NCI-H187 treated with DMSO at 0.1 percent for 48 hours (cell line): Measurements from ENCODE around the gene RNF157.
A peak's percentile ranks its signal among the peaks of the same experiment; 100 is the strongest.
"Not testable (repeated sequence)": the region's sequence is repeated elsewhere in the genome, so short reads cannot be mapped to it uniquely, and the experiment has no call there.

Experiments
- DNase-seq: peaks from one replicate; lab custom pipeline; 2025; lab: John Stamatoyannopoulos, UW

Gene RNF157

DNA sequence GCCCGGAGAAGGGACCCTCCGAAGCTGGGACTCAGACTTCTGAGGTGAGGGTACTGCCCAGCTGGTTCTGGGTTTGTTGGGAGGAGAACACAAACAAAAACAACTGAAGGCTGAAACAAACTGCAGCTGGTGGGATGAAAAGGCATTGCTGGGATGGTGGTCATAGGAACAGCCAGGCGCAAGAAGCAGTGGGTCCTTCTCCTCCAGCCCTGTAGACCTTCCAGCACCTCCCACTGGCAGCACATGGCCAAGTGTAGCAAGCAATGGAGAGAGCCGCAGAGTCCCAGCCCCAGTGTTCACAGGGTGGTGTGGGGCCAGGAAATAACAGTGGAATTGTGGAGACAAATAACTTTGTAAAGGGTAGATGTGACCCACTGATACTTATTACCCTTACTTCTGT is 50.6 kb downstream of the RNF157 start:
- DNase-seq, result no peak

DNA sequence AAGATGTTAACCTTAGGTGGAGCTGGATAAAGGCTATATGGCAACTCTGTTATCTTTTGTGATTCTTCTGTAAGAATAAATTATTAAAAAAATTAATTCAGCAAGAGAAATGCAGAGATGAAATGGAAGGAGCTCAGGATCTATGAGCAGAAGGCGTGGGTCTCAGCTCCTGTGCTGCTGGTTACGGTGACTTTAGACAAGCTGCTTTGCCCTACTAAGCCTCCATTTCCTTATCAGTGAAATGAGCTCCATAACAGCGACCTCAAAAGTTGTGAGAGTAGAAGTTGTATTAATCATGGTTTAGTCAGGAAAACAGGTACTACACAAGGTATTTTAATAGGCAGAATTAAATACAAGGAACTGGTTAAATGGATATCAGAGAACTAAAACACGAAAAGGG is 51.0 kb downstream of the RNF157 start:
- DNase-seq, result no peak

DNA sequence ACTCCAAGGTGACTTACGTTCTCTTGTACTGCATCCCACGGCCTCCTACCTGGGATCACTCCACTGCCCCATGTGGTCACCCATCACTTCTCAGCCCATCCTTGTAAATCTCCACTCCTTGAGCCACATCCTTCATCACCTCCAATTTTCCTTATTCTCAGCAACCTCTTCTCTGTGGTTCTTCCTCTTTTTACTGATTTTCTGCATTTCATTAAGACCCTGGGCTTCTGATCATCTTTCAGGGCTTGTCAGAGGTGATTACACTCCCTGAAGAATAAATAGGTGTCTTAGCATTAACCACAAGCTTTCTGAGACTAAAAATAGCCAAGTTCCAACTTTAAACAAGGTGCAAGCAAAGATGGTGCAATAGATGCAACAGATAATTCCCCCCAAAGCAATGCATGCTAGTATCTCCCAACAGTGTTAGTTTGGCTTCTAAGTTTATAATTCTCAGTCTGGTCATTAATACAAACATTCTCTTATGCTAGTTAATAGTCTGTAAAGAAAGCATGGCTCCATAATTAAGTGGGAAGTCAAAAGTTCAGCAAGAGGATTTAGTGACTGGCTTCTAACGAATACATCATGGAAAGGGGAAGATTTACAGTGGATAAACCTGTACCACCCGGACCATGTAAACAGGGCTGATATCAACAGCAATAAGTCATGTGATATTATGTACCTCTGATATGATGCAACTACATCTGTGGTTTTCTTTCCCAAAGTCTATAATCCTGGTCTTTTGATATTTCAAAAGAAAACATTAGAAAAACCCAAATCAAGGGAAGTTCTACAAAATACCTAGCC is 51.9 kb downstream of the RNF157 start:
- no peak for DNase-seq

DNA sequence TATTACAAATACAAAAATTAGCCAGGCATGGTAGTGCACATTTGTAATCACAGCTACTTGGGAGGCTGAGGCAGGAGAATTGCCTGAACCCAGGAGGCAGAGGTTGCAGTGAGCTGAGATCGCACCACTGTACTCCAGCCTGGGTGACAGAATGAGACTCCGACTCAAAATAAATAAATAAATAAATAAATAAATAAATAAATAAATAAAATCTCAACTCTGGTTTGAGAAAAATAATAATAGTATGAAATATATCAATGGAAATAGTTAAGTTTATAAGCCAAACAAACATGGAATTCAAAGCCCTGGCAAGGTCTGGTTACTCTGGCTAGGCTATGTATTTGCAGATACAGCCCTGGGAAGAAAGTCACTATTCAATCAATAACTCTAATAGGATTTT is 53.5 kb downstream of the RNF157 start:
- DNase-seq, result not testable (repeated sequence)

DNA sequence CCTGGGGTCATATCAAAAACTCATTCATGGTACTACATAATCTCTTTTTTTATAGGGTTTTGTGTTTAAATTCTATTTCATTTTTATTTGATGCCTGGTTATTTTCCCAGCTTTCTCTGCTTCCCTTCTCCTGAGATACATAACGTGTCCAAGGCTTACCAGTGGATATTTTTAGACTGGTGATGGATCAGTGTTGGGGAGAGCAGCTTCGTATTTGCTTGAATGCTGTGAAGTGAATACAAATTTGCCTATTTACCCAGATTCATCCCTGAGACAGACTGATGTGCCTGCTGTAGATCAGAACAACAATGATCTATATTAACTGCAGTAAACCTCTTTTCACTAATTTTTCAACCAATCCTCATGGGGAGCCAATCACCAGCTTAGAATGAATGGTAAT is 56.0 kb downstream of the RNF157 start:
- DNase-seq, result no peak

DNA sequence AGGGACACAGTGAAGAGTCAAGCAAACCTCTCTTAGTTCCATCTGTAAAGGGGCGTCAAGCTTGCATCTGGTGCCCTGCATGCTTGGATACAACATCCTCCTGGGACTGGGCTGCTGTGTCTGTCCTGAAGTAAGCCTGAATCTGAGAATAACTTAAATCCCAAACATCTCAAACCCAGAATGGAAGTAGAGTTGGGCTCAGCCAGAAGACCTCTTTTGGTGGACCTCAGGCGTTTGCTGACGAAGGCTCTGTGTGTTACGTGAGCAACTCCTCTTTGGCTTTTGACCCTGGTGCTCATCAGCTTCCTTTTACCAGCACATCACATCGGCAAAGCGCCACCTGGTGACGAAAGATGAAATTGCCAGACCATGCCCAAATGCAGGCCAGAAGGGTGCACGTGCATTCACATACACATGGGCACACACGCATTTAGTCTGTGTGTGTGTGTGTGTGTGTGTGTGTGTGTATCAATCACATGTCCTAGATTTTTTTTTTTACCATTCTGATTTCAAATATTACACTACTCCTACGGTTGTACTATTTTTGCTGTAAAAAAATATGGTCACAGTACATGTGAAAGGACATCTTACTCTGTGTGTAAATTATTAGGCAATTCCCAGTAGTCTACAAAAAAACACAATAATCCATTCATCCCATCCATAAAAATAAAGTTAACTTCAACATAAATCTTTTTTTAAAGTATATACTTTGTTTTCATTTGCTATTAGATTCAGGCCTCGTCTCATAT is 58.1 kb downstream of the RNF157 start:
- peak; percentile 22 for DNase-seq

DNA sequence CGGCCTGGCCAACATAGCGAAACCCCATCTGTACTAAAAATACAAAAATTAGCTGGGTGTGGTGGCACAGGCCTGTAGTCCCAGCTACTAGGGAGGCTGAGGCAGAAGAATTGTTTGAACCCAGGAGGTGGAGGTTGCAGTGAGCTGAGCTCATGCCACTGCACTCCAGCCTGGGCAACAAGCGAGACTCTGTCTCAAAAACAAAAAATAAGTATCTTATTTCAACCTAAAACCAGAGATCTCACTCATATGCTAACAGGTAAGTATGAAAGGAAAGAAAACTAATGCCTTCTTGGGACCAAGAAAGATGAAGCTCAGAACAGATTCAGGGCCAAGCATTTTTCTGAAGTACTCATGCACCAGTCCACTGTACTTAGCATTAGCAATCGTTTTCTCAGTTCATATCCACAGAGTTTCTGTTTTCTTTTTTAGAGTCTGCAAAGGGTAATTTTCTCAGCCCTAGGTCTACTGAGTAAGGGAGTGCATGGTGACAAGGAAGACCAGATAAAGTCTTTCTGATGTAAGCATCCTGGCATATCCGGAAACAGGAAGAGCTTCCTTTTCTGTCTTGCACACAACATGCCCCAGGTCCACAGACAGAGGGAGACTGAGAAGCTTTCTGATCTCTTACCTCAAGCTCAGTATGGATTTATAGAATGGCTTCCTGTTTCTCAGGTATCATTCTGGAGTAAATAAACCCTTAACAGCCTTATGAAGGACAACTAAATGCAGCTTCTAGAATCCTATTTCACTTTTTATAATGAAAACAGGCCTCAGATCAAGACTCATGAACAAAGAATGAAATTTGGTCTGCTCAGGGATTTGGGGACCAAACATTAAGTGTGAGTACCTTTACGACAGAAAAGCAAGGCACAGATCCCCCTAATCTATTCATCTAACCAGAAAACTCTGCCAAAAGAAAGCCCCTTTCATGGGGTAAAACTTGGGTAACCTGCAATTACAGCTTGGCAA is 60.5 kb downstream of the RNF157 start:
- DNase-seq, result no peak

DNA sequence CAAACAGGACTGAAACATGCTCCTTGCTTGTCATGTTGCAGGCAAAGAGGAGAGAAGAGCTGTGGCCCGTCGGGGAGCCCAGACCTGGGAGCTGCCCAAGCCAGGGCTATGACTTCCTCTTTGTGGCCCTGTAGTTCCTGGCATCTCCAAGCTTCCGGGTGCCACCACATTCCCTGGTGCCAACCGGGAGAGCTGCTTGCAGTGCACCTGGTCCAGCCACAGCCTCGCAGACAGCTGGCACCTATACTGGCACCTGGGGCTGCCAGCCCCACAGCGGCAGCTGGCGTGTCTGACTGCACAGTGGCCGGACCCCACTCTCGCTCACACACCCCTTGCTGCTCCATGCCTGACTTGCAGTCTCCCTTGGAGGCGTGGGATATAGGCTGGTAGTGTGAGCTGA is 62.2 kb downstream of the RNF157 start:
- no peak for DNase-seq

DNA sequence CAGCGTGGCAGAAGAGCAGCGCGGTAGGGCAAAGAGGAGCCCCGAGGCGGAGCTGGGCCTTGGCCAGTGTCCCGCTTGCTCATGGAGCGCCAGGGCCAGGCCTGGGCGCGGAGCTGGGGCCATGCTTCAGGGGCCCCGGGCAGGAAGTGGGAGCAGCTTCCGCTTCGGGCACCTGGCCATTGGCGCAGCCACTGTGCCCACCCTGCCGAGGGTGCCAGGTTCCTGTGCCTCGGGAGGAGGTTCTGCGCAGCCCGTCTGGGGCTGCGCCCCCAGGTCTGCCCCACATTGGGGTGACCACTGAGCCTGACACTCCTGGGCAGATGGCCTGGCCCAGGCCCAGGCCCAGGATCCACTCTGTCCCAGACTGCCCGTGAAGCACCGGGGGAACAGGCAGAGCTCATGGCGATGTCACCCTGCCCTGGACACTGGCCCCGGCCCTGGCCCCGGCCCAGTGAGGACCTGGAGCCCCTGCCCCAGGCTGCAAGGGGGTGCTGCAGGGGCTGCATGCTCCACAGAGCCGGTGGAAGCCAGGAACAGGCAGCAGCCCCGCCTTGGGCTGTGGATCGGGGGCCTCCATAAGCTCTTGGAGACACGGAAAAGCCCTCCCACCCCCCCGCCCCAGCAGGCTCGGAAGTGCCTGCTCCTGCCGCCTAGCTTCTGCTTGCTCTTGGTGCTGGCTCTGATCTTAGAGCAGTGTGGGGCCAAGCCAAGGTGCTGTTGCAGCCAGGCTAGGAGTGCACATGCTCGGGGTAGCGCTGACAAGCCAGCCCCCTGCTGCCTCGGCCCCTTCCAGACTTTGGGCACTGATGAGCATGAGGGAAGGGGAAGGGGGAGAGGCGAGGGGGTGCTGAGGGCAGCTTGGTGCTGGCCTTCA is 63.4 kb downstream of the RNF157 start:
- DNase-seq, result no peak

DNA sequence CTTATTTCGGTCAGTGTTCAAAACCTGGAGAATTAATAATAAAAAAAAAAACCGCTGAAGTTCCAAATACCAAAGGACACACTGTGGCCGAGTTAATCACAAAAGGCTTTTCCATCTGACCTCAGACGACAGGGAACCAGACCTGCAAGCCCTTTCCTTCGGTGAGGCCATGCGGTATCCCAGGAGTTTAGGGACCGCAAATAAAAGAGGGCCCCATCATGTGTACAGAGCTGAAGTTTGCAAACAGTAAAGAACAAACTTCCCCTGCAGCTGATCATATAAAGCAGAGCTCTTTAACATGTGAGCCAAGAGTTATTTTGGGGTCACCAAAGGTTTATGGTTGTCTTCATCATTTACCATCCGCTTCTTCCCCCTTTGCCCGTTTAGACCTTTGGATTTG is 66.3 kb downstream of the RNF157 start:
- no peak for DNase-seq

DNA sequence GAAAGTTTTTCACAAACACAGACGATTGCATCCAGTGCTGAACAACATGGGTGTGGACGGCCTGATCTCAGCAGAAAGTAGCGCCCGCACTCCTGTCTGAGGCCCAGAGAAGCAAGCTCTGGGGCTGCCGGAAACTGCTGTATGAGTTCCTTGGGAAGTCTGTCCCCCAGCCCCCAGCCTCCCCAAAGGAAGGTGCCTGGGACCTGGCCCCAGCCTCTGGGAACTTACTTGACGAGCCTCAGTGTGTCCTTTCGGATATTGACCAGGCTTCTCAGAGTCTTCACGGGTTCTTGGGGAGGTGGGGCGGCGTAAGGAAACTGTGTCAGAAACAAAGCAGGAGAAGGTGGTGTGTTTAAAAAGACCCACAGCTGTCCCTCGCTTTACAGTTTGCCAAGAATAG is 66.8 kb downstream of the RNF157 start:
- no peak for DNase-seq

DNA sequence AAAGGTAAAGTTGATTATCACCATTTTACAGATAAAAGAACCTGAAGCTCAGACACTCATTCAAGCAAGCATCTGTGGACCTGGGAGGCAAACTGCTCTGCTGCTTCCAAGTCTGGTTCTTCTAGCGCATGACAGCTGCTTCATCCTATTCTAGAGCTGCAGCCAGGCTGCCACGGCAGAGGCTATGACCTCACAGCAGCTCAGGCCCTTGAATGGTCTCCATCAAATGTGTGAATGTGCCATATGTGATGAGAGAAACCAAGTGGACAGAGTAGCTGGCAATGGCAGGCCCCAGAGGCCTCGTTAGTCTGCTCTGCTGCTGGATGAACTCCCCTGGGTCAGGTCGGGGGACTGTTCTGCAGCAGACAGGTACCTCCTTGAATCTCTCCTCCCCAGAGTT is 68.6 kb downstream of the RNF157 start:
- no peak for DNase-seq

DNA sequence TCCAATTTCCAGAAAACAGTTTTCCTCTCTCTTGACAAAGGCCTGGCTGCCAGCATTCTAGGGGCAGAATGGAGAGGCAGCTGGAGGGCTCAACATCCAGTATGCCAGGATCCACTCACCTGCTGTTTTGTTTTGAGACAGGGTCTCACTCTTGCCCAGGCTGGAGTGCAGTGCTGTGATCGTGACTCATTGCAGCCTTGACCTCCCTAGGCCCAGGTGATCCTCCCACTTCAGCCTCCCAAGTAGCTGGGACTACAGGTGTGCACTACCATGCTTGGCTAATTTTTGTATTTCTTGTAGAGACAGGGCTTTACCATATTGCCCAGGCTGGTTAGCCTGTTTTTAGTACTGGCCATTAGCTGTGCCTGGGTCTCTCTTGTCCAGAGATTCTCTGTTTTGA is 70.2 kb downstream of the RNF157 start:
- no peak for DNase-seq

DNA sequence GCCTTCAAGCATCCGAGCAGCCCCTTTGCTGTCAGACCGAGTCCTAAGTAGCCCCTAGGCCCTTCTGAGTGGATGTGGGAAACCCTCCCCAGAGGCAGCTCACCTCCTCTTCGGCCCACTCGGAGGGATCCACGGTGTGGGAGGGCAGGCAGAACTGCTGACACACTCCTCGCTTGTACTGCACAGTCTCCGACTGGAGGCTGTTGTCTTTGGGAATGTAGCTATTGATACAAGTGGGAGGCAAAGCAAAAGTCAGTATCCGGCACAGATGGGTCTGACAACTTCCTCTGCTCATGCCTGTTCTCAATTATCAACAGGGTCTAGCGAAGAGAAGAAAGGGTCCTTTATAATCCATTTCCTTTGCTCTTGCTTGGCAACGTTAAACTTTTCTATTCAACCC is 73.4 kb downstream of the RNF157 start:
- no peak for DNase-seq

DNA sequence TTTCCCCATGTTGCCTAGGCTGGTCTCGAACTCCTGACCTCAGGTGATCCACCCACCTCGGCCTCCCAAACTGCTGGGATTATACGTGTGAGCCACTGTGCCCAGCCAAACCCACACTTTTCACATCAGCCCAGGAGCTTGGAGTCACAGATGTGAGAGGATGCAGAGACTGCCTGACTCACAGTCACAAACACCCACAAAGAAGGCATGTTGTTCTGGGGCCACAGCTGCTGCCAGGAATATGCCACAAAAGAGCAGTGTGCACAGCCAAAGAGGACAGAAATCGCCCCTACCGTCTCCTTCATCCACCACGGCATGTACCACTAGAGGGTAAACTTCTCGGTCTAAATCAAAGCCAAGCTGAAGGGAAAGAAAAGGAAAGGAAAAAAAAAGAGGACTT is 74.1 kb downstream of the RNF157 start:
- no peak for DNase-seq

DNA sequence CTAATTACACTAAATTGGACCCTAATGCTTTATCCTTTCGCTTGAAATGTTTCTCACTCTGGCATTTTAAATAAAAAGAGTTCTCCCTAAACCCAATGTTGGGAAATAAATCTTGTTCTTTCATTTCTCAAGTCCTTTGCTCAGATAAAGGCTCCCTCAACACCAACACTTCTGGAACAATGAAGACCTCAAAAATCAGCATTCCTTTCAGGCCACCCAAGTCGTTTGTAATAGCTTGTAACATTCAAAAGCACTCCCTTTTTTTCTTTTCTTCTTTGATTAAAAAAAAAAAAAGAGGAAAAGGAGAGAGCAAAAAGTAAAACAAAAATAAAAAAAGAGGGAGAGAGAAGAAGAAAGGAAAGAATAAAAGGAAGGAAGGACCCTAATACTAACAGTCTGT is 76.0 kb downstream of the RNF157 start:
- no peak for DNase-seq

DNA sequence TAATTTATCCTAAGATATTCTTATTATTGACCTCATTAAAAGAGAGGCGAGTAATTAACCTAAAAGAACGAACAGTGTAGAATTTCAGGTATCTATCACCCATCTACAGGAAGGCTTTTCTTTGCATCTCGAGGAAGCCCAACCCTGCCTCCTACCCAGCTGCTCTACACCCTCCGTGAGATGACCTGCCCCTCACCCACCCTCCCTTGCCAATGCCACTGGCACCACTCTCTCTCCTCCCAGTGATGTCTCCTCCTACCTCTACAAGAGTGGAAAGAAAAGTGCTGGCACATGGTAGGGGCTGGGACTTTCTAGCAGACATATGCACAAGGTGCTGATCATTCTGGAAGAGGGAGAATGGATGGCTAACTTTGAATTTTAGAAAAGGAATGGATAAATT is 76.4 kb downstream of the RNF157 start:
- no peak for DNase-seq

DNA sequence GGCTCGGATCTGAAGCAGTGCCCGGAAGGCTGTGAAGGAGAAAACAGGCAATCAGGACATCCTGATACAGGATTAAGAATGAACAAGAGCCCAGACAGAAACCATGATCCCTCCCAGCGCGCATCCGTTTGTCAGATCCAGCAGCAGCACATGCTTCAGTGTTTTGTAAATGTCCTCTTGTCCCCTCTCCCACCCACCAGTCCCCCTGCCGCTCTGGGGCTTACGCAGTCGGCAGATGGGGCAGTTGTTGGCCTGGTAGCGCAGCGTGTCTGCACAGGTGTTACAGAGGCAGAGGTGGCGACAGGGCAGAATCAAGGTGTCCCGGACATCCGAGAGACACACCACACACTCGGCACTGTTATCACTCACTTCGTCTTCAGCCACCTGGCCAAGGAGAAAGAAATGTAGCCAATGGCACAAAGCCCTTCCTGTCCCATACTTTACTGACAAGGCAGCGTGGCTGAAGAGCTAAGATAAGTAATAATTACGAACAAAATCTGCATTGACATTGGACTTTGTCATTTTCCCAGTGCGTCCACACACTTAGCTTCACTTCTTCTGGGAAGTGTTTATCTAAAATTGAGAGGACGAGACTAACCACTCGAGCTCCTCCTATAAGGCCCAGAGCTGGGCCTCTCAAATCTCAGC is 78.5 kb downstream of the RNF157 start:
- DNase-seq, result no peak

DNA sequence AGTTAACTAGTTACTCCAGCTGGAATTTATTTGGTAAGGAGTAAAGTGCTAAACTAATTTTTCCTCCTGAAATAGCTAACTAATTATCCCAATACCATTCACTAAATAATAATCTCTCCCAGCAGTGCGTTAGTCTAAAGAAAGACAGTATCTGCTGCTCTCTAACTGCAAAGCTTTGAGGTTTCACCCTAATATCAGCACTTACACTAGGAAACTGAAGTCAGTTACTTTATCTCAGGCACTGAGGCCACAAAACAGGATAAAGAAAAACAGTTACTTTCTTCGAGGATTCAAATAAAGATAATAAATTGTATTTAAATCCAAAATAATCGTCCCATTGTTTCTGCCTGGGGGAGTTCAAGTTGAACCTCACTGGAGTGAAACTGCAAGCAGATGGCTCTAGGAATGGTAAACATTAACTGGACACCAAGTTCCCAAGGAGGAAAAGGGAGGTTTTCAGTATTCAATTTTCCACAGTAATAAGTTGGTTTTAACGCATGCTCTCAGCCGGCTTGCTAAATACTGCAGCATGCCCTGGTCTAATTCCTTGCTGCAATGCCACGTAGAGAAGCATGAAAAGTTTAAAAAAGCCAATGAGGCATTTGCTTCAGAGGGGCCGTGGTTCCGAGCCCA is 79.3 kb downstream of the RNF157 start:
- DNase-seq, result no peak

DNA sequence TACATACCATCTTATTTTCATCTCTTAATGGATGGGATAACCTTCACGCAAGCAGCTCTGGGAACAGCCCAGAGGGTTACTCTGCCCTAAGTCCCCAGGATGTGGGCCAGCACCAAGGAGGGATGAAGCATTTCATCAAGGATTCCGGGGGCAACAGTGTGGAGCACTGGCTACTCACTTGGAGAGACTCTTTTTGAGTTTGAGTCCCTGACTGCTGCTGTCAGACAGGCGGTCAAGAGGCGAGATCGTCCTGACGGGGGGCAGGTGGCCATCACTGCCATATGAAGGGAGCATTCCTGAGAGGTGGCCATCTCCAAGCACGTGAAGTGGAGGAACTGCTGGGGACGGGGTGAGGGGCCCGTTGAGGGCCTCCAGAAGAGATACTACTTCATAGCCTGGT is 81.1 kb downstream of the RNF157 start:
- DNase-seq, result no peak

DNA sequence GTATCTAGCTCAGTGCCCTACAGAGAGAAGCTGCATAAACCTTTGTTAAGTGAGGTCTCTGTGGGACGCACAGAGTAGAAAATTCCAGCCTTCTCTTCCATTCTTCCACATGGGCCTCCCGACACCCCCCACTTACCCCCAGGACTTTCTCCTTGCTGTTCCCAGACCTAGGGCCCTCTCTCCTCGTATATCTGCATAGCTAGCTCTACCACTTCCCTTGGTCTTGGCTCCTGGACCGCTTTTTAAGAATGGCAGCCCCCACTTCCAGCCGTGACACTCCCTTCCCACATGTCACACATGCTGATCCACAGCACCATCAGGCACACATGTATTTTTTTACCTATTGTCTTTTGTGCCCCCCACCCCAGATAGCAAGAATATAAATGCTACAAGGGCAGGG is 82.5 kb downstream of the RNF157 start:
- no peak for DNase-seq
